Lung (tissue), 12 donors: ENCODE data around the gene ALPL. TPM values are rescaled to one million over a fixed set of nuclear protein-coding genes. Genes with fewer than 3 reads are reported as not detected.

Source experiments
- ATAC-seq: fragments of 200-7000 bp; cut with Tn5 transposase; one replicate; pipeline ENCODE4 v1.9.1; 2020; ENCODE audit warnings: moderate number of reproducible peaks; ENCODE audit not compliant: insufficient read depth, low FRiP score
- DNase-seq, 3 donors: peaks; one replicate each; pipeline ENCODE4 v3.0.0-alpha.2; 2013 to 2017
- H3K27ac ChIP-seq, 2 donors: one replicate each; pipeline ENCODE4 v1.5.1; 2013; ENCODE audit warnings: mild to moderate bottlenecking in 2 of 2, moderate library complexity in 2 of 2, control low read depth in 1 of 2, inconsistent platforms in 1 of 2, low read depth in 1 of 2, low read length in 1 of 2
- H3K27me3 ChIP-seq, 3 donors: one replicate each; pipeline ENCODE4 v1.5.1; 2013; ENCODE audit warnings: low read length in 2 of 3; ENCODE audit not compliant: control insufficient read depth in 3 of 3, insufficient read depth in 3 of 3
- H3K36me3 ChIP-seq, 4 donors: one replicate each; pipeline ENCODE4 v1.5.1; 2013; ENCODE audit warnings: low read length in 4 of 4, mild to moderate bottlenecking in 1 of 4, moderate library complexity in 1 of 4; ENCODE audit not compliant: control insufficient read depth in 4 of 4, insufficient read depth in 4 of 4
- H3K4me1 ChIP-seq, 5 donors: one replicate each; pipeline ENCODE4 v1.5.1; 2013; ENCODE audit warnings: low read length in 5 of 5, mild to moderate bottlenecking in 2 of 5, moderate library complexity in 1 of 5; ENCODE audit not compliant: control insufficient read depth in 5 of 5, insufficient read depth in 5 of 5
- H3K4me3 ChIP-seq: one replicate; pipeline ENCODE4 v1.5.1; 2013; ENCODE audit warnings: mild to moderate bottlenecking, control low read depth, moderate library complexity
- H3K9ac ChIP-seq, 2 donors: one replicate each; pipeline ENCODE4 v1.5.1; 2013; ENCODE audit warnings: low read length in 2 of 2, control low read depth in 1 of 2; ENCODE audit not compliant: insufficient read depth in 1 of 2
- H3K9me3 ChIP-seq, 4 donors: one replicate each; pipeline ENCODE4 v1.5.1; 2013; ENCODE audit warnings: low read length in 3 of 4, mild to moderate bottlenecking in 1 of 4, moderate library complexity in 1 of 4; ENCODE audit not compliant: control insufficient read depth in 4 of 4, insufficient read depth in 3 of 4
- CTCF ChIP-seq: IDR thresholded peaks from 2 replicates; pipeline ENCODE4 v1.5.1; 2012; ENCODE audit warnings: mild to moderate bottlenecking; ENCODE audit errors: control extremely low read depth, extremely low read depth
- WGBS, 2 donors: extraction: QIAGEN DNeasy Blood & Tissue Kit; methylation state at CpG; one replicate each; pipeline ENCODE4 v1.1.7; 2013; 5-methylcytosine and 5-hydroxymethylcytosine counted together
- polyA plus RNA-seq, 2 donors: library from polyadenylated mRNA; stranded (reverse); fragments of 200-250 nt; gene quantifications; one replicate each; pipeline ENCODE4 v1.2.1, GENCODE V29; 2013
- total RNA-seq, 2 donors: library from RNA; depleted of rRNA in 1 of 2; stranded (reverse); fragments of >200 nt in 1 of 2; gene quantifications; one replicate each; pipeline ENCODE4 v1.2.1, GENCODE V29; 2014 to 2021
- donor health status: control.
- donor health status: control.
- donor health status: Bipolar disorder and iron deficiency.
- donor health status: healthy.
- donor health status: DM: yes; HTN: yes; CAD: no.

The ALPL gene
- total and polyA plus RNA-seq, 4 donors = 38.6 to 242 (median 230) TPM

DNA sequence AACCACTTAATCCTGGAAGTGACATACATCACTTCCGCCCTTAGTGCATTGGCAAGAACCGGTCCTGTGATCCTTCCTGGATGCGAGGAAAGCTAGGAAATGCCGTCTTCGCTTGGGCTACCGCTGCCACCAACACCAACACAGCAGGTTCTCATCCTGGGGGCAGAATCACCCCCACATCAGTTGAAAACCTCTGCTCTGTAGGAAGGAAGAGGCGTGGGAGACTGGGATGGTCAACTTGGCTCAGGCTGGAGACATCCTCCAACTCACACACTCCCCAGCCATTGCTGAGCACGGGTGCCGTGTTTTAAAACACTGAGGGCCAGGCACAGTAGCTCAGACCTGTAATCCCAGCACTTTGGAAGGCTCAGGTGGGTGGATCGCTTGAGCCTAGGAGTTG, 74.9 kb downstream of the ALPL start:
- Histone ChIP-seq H3K27ac (no peak overlapping the region), H3K9me3 (no peaks in the 10 kb centered on the region), H3K36me3 (no peaks in the 10 kb centered on the region), H3K4me3 (no peak overlapping the region), H3K4me1 (peaks cover 0 to 5% (median 0%) of the 10 kb centered on the region in 5 donors), H3K9ac (no peak overlapping the region), H3K27me3 (peaks cover 0 to 3% (median 0%) of the 10 kb centered on the region in 3 donors)
- ATAC-seq (no peak), DNase-seq (no peak)
- WGBS, 2 donors = 70 to 74% methylated on average over 10 of the region's 10 CpGs
- TF ChIP-seq CTCF = no peak

GRCh38 chr1:21585037-21585436, 75.8 kb downstream of the ALPL start:
- Histone ChIP-seq H3K36me3 (no peaks in the 10 kb centered on the region), H3K4me3 (no peak overlapping the region), H3K27ac (no peak overlapping the region), H3K9me3 (peaks cover 0 to under 1% (median 0%) of the 10 kb centered on the region in 4 donors), H3K9ac (no peak overlapping the region), H3K27me3 (peaks cover 0 to 3% (median 0%) of the 10 kb centered on the region in 3 donors), H3K4me1 (peaks cover 0 to 5% (median 0%) of the 10 kb centered on the region in 5 donors)
- 70% methylated on average over 9 of the region's 9 CpGs for WGBS, 2 donors
- DNase-seq (no peak), ATAC-seq (no peak)
- no peak for TF ChIP-seq CTCF

DNA sequence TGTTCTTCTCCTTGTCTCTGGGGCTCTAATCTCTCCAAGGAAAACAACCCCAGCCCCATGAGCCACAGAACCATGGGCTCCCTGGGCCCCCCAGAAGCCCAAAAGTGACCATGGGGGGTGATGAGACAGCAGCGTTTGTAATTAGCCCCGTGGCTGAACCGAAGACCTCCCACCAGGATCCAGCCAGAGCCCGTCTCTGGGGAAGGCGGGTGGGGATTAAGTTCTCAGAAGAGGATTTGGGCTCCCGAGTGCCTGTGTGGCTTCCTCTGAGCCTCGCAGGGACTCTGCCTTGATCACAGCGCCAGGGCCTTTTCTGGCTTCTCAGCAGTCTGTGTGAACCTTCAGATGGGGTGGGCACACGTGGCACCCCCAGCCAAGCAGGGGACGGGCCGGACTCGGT, 77.0 kb downstream of the ALPL start:
- Histone ChIP-seq H3K27ac (no peak overlapping the region), H3K27me3 (peaks cover 0 to 3% (median 0%) of the 10 kb centered on the region in 3 donors), H3K4me3 (no peak overlapping the region), H3K9me3 (peaks cover 0 to 2% (median 0%) of the 10 kb centered on the region in 4 donors), H3K4me1 (peaks cover 0 to 14% (median 0%) of the 10 kb centered on the region in 5 donors), H3K9ac (no peak overlapping the region), H3K36me3 (no peaks in the 10 kb centered on the region)
- no peak for TF ChIP-seq CTCF
- ATAC-seq = no peak
- no peak for DNase-seq
- 59 to 68% methylated on average over 12 of the region's 12 CpGs for WGBS, 2 donors
